WI38 (cell line): ENCODE data around the gene SLC12A1.

ENCODE experiments used
- H3K4me3 ChIP-seq: 2 replicates; pipeline ENCODE4 v1.5.1; 2011; ENCODE audit warnings: low read depth, mild to moderate bottlenecking, control low read depth, low read length
- TF ChIP-seq, protein P1 (sequence below): IDR thresholded peaks from 2 replicates; pipeline ENCODE4 v1.5.1; 2012; ENCODE audit warnings: low read depth, mild to moderate bottlenecking, control low read depth, low read length

The SLC12A1 gene

GRCh38 chr15:48281674-48282073, 75.6 kb downstream of the SLC12A1 start:
- TF ChIP-seq, protein P1, sequence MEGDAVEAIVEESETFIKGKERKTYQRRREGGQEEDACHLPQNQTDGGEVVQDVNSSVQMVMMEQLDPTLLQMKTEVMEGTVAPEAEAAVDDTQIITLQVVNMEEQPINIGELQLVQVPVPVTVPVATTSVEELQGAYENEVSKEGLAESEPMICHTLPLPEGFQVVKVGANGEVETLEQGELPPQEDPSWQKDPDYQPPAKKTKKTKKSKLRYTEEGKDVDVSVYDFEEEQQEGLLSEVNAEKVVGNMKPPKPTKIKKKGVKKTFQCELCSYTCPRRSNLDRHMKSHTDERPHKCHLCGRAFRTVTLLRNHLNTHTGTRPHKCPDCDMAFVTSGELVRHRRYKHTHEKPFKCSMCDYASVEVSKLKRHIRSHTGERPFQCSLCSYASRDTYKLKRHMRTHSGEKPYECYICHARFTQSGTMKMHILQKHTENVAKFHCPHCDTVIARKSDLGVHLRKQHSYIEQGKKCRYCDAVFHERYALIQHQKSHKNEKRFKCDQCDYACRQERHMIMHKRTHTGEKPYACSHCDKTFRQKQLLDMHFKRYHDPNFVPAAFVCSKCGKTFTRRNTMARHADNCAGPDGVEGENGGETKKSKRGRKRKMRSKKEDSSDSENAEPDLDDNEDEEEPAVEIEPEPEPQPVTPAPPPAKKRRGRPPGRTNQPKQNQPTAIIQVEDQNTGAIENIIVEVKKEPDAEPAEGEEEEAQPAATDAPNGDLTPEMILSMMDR, result no peak
- no peak overlapping the region for H3K4me3 ChIP-seq

GRCh38 chr15:48282216-48282615, 76.1 kb downstream of the SLC12A1 start:
- no peak overlapping the region for H3K4me3 ChIP-seq
- TF ChIP-seq, protein P1, result no peak

- TF ChIP-seq, protein P1, result no peak
- H3K4me3 ChIP-seq, result no peak overlapping the region
Measured at GRCh38 chr15:48283396-48284145, 77.5 kb downstream of the SLC12A1 start.

GRCh38 chr15:48285329-48286214, 79.5 kb downstream of the SLC12A1 start:
- TF ChIP-seq, protein P1, result peak; percentile 15; the same call in 1 of the 2 replicates
- no peak overlapping the region for H3K4me3 ChIP-seq

GRCh38 chr15:48289628-48290027, 83.5 kb downstream of the SLC12A1 start:
- TF ChIP-seq, protein P1, result no peak
- no peak overlapping the region for H3K4me3 ChIP-seq

- TF ChIP-seq, protein P1, result no peak
- H3K4me3 ChIP-seq, result no peak overlapping the region
Measured at GRCh38 chr15:48292458-48292857, 86.4 kb downstream of the SLC12A1 start.

DNA sequence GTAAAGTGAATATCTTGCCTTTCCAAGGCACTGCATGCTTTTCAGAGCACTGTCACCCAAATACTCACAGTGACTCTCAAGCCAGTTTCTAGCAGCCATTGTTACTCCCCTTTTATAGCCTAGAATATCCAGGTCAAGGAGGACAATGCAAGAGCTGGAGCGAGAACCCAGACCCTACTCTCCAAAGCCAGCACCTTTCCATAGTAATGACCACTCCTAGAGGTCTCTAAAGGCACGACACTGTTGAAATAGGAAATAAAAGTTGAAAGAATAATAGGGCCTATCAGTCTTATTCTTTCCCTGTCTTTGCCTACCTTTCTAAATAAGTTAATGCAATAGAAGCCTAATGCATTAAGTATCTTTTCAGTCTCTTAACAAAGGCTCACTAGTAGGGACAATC, 91.6 kb downstream of the SLC12A1 start:
- TF ChIP-seq, protein P1, result no peak
- no peak overlapping the region for H3K4me3 ChIP-seq
